IPS-20b (cell line): ENCODE data around the gene MSMP.

Experiments used
- H3K27ac ChIP-seq: one replicate; pipeline ENCODE4 v1.5.1; 2013; ENCODE audit warnings: low read length
- H3K27me3 ChIP-seq: 2 replicates; pipeline ENCODE4 v1.6.1; 2013; ENCODE audit warnings: mild to moderate bottlenecking, low read length, inconsistent platforms; ENCODE audit not compliant: insufficient read depth
- H3K36me3 ChIP-seq: 2 replicates; pipeline ENCODE4 v1.6.1; 2013; ENCODE audit warnings: low read depth, mild to moderate bottlenecking, inconsistent platforms, low read length, moderate library complexity; ENCODE audit not compliant: insufficient read depth
- H3K4me1 ChIP-seq: 2 replicates; pipeline ENCODE4 v1.6.1; 2013; ENCODE audit warnings: mild to moderate bottlenecking, control low read depth, inconsistent platforms, low read length, moderate library complexity; ENCODE audit not compliant: insufficient read depth
- H3K4me3 ChIP-seq: 2 replicates; pipeline ENCODE4 v1.5.1; 2013; ENCODE audit warnings: mild to moderate bottlenecking, low read length, inconsistent platforms
- H3K9ac ChIP-seq: 2 replicates; pipeline ENCODE4 v1.6.1; 2013; ENCODE audit warnings: low read depth, mild to moderate bottlenecking, inconsistent platforms, low read length, moderate library complexity
- H3K9me3 ChIP-seq: 2 replicates; pipeline ENCODE4 v1.6.1; 2013; ENCODE audit warnings: mild to moderate bottlenecking, low read depth, low read length, inconsistent platforms; ENCODE audit not compliant: insufficient read depth

The MSMP gene

DNA sequence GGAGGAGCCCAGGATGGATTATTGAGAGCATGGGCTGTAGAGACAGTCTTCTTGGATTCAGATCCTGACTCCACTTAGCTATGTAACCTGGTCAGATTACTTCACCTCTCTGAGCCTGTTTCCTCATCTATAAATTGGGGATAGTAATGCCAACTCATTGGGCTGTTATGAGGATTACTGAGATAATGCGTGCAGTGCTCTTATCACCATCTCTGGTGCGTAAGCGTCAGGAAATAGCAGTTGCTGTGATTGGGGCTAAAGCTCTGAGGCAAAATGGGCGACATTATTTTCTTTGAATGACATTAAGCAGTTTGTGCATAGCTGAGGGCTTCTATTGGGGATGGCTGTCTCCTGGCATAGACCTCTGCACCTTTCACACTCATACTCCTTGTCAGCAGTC lies 995 bp upstream of the MSMP start:
- Histone ChIP-seq H3K36me3 (peaks cover 43% of the 10 kb centered on the region), H3K4me1 (peaks cover 9% of the 10 kb centered on the region), H3K4me3 (no peak overlapping the region), H3K9me3 (no peaks in the 10 kb centered on the region), H3K27ac (no peak overlapping the region), H3K9ac (no peak overlapping the region), H3K27me3 (no peaks in the 10 kb centered on the region)

- Histone ChIP-seq H3K4me1 (peaks cover 12% of the 10 kb centered on the region), H3K27ac (no peak overlapping the region), H3K36me3 (peaks cover 43% of the 10 kb centered on the region), H3K27me3 (no peaks in the 10 kb centered on the region), H3K9me3 (no peaks in the 10 kb centered on the region), H3K9ac (no peak overlapping the region), H3K4me3 (no peak overlapping the region)
Observed at GRCh38 chr9:35753466-35753865, 610 bp downstream of the MSMP start.

DNA sequence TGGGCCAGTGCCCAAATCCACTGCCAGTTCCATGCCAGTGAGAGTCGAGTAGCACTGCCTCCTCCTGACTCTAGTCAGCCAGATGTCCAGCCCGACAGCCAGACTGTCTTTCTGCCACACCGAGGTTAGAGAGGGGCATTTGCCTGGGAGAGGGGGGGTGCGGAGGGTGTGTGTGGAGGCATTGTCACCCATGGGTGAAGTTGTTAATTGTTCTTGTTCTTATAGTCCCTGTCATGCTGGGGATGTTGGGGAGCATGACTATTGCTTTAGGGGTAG lies 3.9 kb downstream of the MSMP start:
- peak overlapping the region; percentile 92 for H3K4me3 ChIP-seq
- peak overlapping the region; percentile 82; the same call in 1 of the 2 replicates for H3K9ac ChIP-seq
- peaks cover 48% of the 10 kb centered on the region for H3K36me3 ChIP-seq
- H3K27me3 ChIP-seq, result no peaks in the 10 kb centered on the region
- H3K4me1 ChIP-seq, result peaks cover 21% of the 10 kb centered on the region
- H3K9me3 ChIP-seq, result no peaks in the 10 kb centered on the region
- H3K27ac ChIP-seq, result no peak overlapping the region

- Histone ChIP-seq H3K36me3 (peaks cover 46% of the 10 kb centered on the region), H3K9me3 (no peaks in the 10 kb centered on the region), H3K4me3 (peak overlapping the region; percentile 92)
Observed at GRCh38 chr9:35749515-35750255, 4.4 kb downstream of the MSMP start.

GRCh38 chr9:35748858-35749514 lies 5.1 kb downstream of the MSMP start, which contains the start of the genes GBA2 and RGP1:
Gene GBA2 (minus strand): TSS chr9:35749228. CDS start chr9:35748704, 524 bp downstream.
Gene RGP1 (plus strand): TSS chr9:35749287. CDS start chr9:35749756, 469 bp downstream.
- no peaks in the 10 kb centered on the region for H3K9me3 ChIP-seq
- H3K4me3 ChIP-seq, result peak within 1 kb of the TSS; percentile 92
- peaks cover 21% of the 10 kb centered on the region for H3K4me1 ChIP-seq
- H3K36me3 ChIP-seq, result peaks cover 46% of the 10 kb centered on the region
- H3K27ac ChIP-seq, result peak within 1 kb of the TSS; percentile 36
- no peaks in the 10 kb centered on the region for H3K27me3 ChIP-seq
- peak within 1 kb of the TSS; percentile 92 for H3K9ac ChIP-seq

More at GRCh38 chr9:35749515-35750255, 4.4 kb downstream of the MSMP start:
- Histone ChIP-seq H3K9ac (peak overlapping the region; percentile 82; the same call in 1 of the 2 replicates), H3K27ac (no peak overlapping the region), H3K27me3 (no peaks in the 10 kb centered on the region), H3K4me1 (peaks cover 21% of the 10 kb centered on the region)

GRCh38 chr9:35748242-35748857 lies 5.7 kb downstream of the MSMP start:
- H3K27ac ChIP-seq, result peak overlapping the region; percentile 36
- peak overlapping the region; percentile 92 for H3K9ac ChIP-seq
- H3K36me3 ChIP-seq, result peaks cover 46% of the 10 kb centered on the region
- H3K9me3 ChIP-seq, result no peaks in the 10 kb centered on the region
- peaks cover 21% of the 10 kb centered on the region for H3K4me1 ChIP-seq
- H3K27me3 ChIP-seq, result no peaks in the 10 kb centered on the region
- H3K4me3 ChIP-seq, result peak overlapping the region; percentile 92

DNA sequence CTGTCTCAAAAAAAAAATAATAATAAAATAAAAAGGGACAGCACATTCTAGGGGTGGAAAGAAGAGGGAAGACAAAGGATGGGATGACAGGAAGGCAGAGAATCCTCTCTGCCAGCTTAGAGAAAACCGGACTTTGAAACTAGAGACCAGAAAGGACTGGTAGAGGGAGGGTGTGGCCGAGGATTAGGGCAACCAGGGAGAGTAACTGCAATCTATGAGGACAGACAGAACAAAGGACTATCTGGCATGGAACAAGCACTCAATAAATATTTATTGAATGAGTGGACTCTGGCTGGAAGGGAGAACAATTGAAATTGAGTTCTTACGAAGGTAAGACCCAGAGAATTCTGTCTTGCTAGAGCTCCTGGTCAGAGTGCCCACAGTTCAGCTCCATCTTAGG lies 7.5 kb downstream of the MSMP start:
- H3K27me3 ChIP-seq, result no peaks in the 10 kb centered on the region
- H3K27ac ChIP-seq, result no peak overlapping the region
- peak overlapping the region; percentile 92; the same call in 1 of the 2 replicates for H3K9ac ChIP-seq
- peaks cover 46% of the 10 kb centered on the region for H3K36me3 ChIP-seq
- H3K4me3 ChIP-seq, result peak overlapping the region; percentile 92
- peaks cover 21% of the 10 kb centered on the region for H3K4me1 ChIP-seq
- no peaks in the 10 kb centered on the region for H3K9me3 ChIP-seq

DNA sequence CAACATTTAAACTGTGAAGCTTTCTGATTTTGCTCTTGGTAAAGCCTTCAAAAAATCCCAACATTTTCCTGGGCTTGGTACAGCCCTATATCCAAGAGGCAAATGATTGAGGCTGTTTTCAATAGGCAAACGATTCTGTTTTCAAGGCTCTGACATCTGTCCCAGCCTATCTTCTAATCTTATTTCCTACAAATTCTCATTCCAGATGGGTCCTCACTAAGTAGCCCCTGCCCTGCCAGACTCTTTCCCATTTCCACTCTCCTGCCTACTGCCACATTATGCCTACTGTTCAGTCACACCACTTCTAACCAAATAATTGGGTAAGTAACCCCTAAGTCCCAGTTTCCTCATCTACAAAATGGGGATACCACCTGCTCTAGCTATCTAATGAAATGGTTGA lies 8.5 kb downstream of the MSMP start:
- Histone ChIP-seq H3K27ac (no peak overlapping the region), H3K27me3 (no peaks in the 10 kb centered on the region), H3K4me3 (peak overlapping the region; percentile 92; the same call in 1 of the 2 replicates), H3K36me3 (peaks cover 46% of the 10 kb centered on the region), H3K9me3 (no peaks in the 10 kb centered on the region), H3K9ac (no peak overlapping the region), H3K4me1 (peaks cover 21% of the 10 kb centered on the region)

GRCh38 chr9:35743880-35744518 lies 10.1 kb downstream of the MSMP start:
- Histone ChIP-seq H3K9ac (no peak overlapping the region), H3K9me3 (no peaks in the 10 kb centered on the region), H3K36me3 (peaks cover 62% of the 10 kb centered on the region), H3K4me1 (peaks cover 17% of the 10 kb centered on the region), H3K27ac (no peak overlapping the region), H3K27me3 (no peaks in the 10 kb centered on the region), H3K4me3 (no peak overlapping the region)

DNA sequence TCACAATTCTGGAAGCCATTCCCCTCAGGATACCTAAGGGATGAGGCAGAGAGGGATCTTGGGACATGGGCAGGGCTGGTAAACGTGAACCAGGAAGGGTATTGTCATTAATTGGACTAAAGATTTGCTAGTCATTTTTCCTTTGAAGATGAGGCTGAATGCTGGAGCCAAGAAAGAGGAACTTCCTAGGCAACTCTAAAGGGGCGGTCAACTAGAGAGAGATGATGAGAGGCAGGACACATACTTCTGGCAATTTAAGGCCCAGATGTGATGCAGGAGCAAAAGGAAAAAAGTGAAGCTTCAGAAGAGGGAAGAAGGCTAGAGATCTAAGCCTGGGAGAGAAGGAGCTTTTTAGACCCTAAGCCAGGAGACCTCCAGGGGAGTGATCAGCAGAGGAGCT lies 10.6 kb downstream of the MSMP start:
- Histone ChIP-seq H3K36me3 (peaks cover 67% of the 10 kb centered on the region), H3K9ac (no peak overlapping the region), H3K27ac (no peak overlapping the region), H3K4me3 (no peak overlapping the region), H3K27me3 (no peaks in the 10 kb centered on the region), H3K9me3 (no peaks in the 10 kb centered on the region), H3K4me1 (peaks cover 17% of the 10 kb centered on the region)

GRCh38 chr9:35741740-35742139 lies 12.3 kb downstream of the MSMP start:
- Histone ChIP-seq H3K27me3 (no peaks in the 10 kb centered on the region), H3K4me3 (no peak overlapping the region), H3K36me3 (peaks cover 84% of the 10 kb centered on the region), H3K27ac (no peak overlapping the region), H3K4me1 (peaks cover 7% of the 10 kb centered on the region), H3K9me3 (no peaks in the 10 kb centered on the region), H3K9ac (no peak overlapping the region)
